ENCODE results near the gene NEBL. TPM values are rescaled to one million over a fixed set of nuclear protein-coding genes. Genes with fewer than 3 reads are reported as not detected.

Gene NEBL
- total RNA-seq, 1 donor from 2014 or later: 106 TPM

GRCh38 chr10:20874261-20874660 lies 22.9 kb downstream of the NEBL start:
- intact Hi-C loops (cut with DNase I): no loop called here
- Histone ChIP-seq H3K4me1 (no peaks in the 10 kb centered on the region), H3K36me3 (peaks cover 1% of the 10 kb centered on the region), H3K27me3 (no peaks in the 10 kb centered on the region), H3K27ac (no peak overlapping the region), H3K9me3 (no peaks in the 10 kb centered on the region), H3K4me3 (no peak overlapping the region)
- DNase-seq (no peak), ATAC-seq (no peak)
- no peak for TF ChIP-seq CTCF (IDR thresholded peaks at IDR 0.05)

GRCh38 chr10:20871970-20872369 lies 25.1 kb downstream of the NEBL start:
- ATAC-seq (no peak), DNase-seq (no peak)
- Histone ChIP-seq H3K4me1 (no peaks in the 10 kb centered on the region), H3K36me3 (peaks cover 4% of the 10 kb centered on the region), H3K27ac (no peak overlapping the region), H3K9me3 (no peaks in the 10 kb centered on the region), H3K4me3 (no peak overlapping the region), H3K27me3 (no peaks in the 10 kb centered on the region)
- TF ChIP-seq CTCF (IDR thresholded peaks at IDR 0.05): no peak
- intact Hi-C loops (cut with DNase I): no loop called here

- no peaks in the 10 kb centered on the region for H3K4me1 ChIP-seq
- peaks cover 4% of the 10 kb centered on the region for H3K36me3 ChIP-seq
- H3K27me3 ChIP-seq: no peaks in the 10 kb centered on the region
- no peak overlapping the region for H3K4me3 ChIP-seq
- intact Hi-C loops (cut with DNase I): no loop called here
- H3K9me3 ChIP-seq: no peaks in the 10 kb centered on the region
- H3K27ac ChIP-seq: no peak overlapping the region
- no peak for DNase-seq
- no peak for TF ChIP-seq CTCF (IDR thresholded peaks at IDR 0.05)
- ATAC-seq: no peak
These were observed 26.3 kb downstream of the NEBL start for GRCh38 chr10:20870834-20871233.

- H3K4me3 ChIP-seq: no peak overlapping the region
These were observed 34.1 kb downstream of the NEBL start for GRCh38 chr10:20863008-20863407.

GRCh38 chr10:20858292-20859124 lies 38.6 kb downstream of the NEBL start:
- no peak for ATAC-seq
- no peak for DNase-seq
- H3K36me3 ChIP-seq: no peaks in the 10 kb centered on the region
- no peaks in the 10 kb centered on the region for H3K27me3 ChIP-seq
- no peaks in the 10 kb centered on the region for H3K9me3 ChIP-seq
- no peaks in the 10 kb centered on the region for H3K4me1 ChIP-seq
- H3K27ac ChIP-seq: no peak overlapping the region
- intact Hi-C loops (cut with DNase I): no loop called here
- no peak overlapping the region for H3K4me3 ChIP-seq
- peak; percentile 46 for TF ChIP-seq CTCF (IDR thresholded peaks at IDR 0.05)

More at GRCh38 chr10:20863008-20863407, 34.1 kb downstream of the NEBL start:
- no peak for ATAC-seq
- Histone ChIP-seq H3K4me1 (no peaks in the 10 kb centered on the region), H3K9me3 (no peaks in the 10 kb centered on the region), H3K36me3 (no peaks in the 10 kb centered on the region), H3K27me3 (no peaks in the 10 kb centered on the region), H3K27ac (no peak overlapping the region)
- intact Hi-C loops (cut with DNase I): no loop called here
- no peak for DNase-seq
- no peak for TF ChIP-seq CTCF (IDR thresholded peaks at IDR 0.05)

All from upper lobe of right lung (tissue), 1 donor.